Endothelial cell of umbilical vein (primary cell): Measurements from ENCODE around the gene AKAP5.

ENCODE experiments used
- CTCF ChIP-seq, 2 donors: IDR thresholded peaks; 1 replicate in 1 of 2; 2 replicates in 1 of 2; pipeline ENCODE4 v1.5.1; 2011; ENCODE audit warnings: low read length in 2 of 2, mild to moderate bottlenecking in 2 of 2, moderate library complexity in 2 of 2, control low read depth in 1 of 2, inconsistent platforms in 1 of 2, low read depth in 1 of 2; ENCODE audit not compliant: insufficient read depth in 1 of 2; ENCODE audit errors: extremely low read depth in 1 of 2
- EZH2 ChIP-seq: IDR thresholded peaks from 2 replicates; pipeline ENCODE4 v1.6.1; 2012; ENCODE audit warnings: borderline replicate concordance, low read depth, mild to moderate bottlenecking, moderate library complexity, low read length, inconsistent platforms; ENCODE audit not compliant: severe bottlenecking
- JUN ChIP-seq: IDR thresholded peaks from 2 replicates; pipeline ENCODE4 v1.6.1; 2011; ENCODE audit warnings: borderline replicate concordance, low read depth; ENCODE audit not compliant: insufficient read length, insufficient read depth
- MAX ChIP-seq: IDR thresholded peaks from 2 replicates; pipeline ENCODE4 v1.6.1; 2011; ENCODE audit not compliant: insufficient read depth, insufficient read length
- MYC ChIP-seq: IDR thresholded peaks from one replicate; pipeline ENCODE4 v1.6.1; 2011; ENCODE audit warnings: mild to moderate bottlenecking, low read depth, low read length
- POLR2A ChIP-seq: IDR thresholded peaks from 2 replicates; pipeline ENCODE4 v1.6.1; 2012; ENCODE audit warnings: low read depth, mild to moderate bottlenecking, control low read depth, low read length
- POLR2AphosphoS5 ChIP-seq: IDR thresholded peaks from 2 replicates; pipeline ENCODE4 v1.6.1; 2012; ENCODE audit warnings: low read depth, mild to moderate bottlenecking, control low read depth, low read length, moderate library complexity; ENCODE audit not compliant: insufficient read depth

- TF ChIP-seq CTCF (IDR thresholded peaks at IDR 0.05; ENCODE audit: extremely low read depth in 1 of 2, insufficient read depth in 1 of 2, low read depth in 1 of 2, low read length in 2 of 2) (no peak), POLR2A (no peak), POLR2AphosphoS5 (no peak), MYC (no peak), MAX (no peak), EZH2 (no peak), JUN (no peak)
Measured at GRCh38 chr14:64439141-64439540, 26.2 kb upstream of the AKAP5 start.
